Caco-2 (cell line): ENCODE data around the gene ARL8B. TPM values are rescaled to one million over a fixed set of nuclear protein-coding genes. Genes with fewer than 3 reads are reported as not detected.
A peak's percentile ranks its signal among the peaks of the same experiment; 100 is the strongest.

ENCODE experiments used
- BruUV-seq: library from RNA; stranded (reverse); fragments of 400-500 nt; replicated peaks from 2 replicates; lab custom pipeline; 2021; lab: Mats Ljungman, UMichigan
- CTCF ChIA-PET: fragments of 300-600 bp; sonication (Branson Sonifier 250); formaldehyde crosslinking; loops from one replicate; lab custom pipeline; 2022; ENCODE audit warnings: antibody characterized with exemption; lab: Charles Lee
- POLR2A ChIA-PET: fragments of 300-600 bp; sonication (Branson Sonifier 250); formaldehyde crosslinking; loops from one replicate; lab custom pipeline; 2022; ENCODE audit warnings: antibody characterized with exemption; lab: Charles Lee
- DNase-seq, 2 experiments: peaks; one replicate each; pipeline versions ENCODE4 v3.0.0 to v3.0.0-alpha.2; 2020 to 2022
- H3K27me3 ChIP-seq: replicated peaks from 2 replicates; pipeline ENCODE4 v1.6.0; 2011; ENCODE audit warnings: low read length; ENCODE audit not compliant: control insufficient read depth, insufficient read depth
- H3K36me3 ChIP-seq: 2 replicates; pipeline ENCODE4 v1.5.1; 2011; ENCODE audit warnings: low read length; ENCODE audit not compliant: control insufficient read depth, insufficient read depth
- H3K4me1 ChIP-seq: fragments of 250-450 bp; sonication (Bioruptor Pico); 2 replicates; pipeline ENCODE4 v1.5.1; 2020; ENCODE audit warnings: mild to moderate bottlenecking
- H3K4me3 ChIP-seq: 2 replicates; pipeline ENCODE4 v1.5.1; 2011; ENCODE audit warnings: low read depth, mild to moderate bottlenecking, control low read depth, low read length
- H3K9me3 ChIP-seq: fragments of 250-450 bp; sonication (Bioruptor Pico); 2 replicates; pipeline ENCODE4 v1.5.1; 2020; ENCODE audit warnings: mild to moderate bottlenecking, moderate library complexity
- H3K27ac Mint-ChIP-seq: one replicate; pipeline ENCODE4 v1.8.0; 2022; ENCODE audit warnings: mixed read lengths; ENCODE audit not compliant: unreplicated experiment
- H3K27me3 Mint-ChIP-seq: one replicate; pipeline ENCODE4 v1.8.0; 2022; ENCODE audit warnings: mixed read lengths; ENCODE audit not compliant: insufficient read depth, unreplicated experiment
- H3K36me3 Mint-ChIP-seq: one replicate; pipeline ENCODE4 v1.8.0; 2022; ENCODE audit warnings: mild to moderate bottlenecking, mixed read lengths; ENCODE audit not compliant: insufficient read depth, unreplicated experiment
- H3K4me1 Mint-ChIP-seq: one replicate; pipeline ENCODE4 v1.8.0; 2022; ENCODE audit warnings: low read depth, mixed read lengths; ENCODE audit not compliant: unreplicated experiment
- H3K4me3 Mint-ChIP-seq: one replicate; pipeline ENCODE4 v1.8.0; 2022; ENCODE audit warnings: mild to moderate bottlenecking, moderate library complexity, mixed read lengths; ENCODE audit not compliant: unreplicated experiment
- H3K9me3 Mint-ChIP-seq: one replicate; pipeline ENCODE4 v1.8.0; 2022; ENCODE audit warnings: mixed read lengths; ENCODE audit not compliant: unreplicated experiment
- intact Hi-C: fragments of 100-400 bp; cut with micrococcal nuclease; formaldehyde crosslinking; loops from one replicate; pipeline ENCODE4 v1.10.0; 2022; ENCODE audit not compliant: unreplicated experiment
- total RNA-seq: library from RNA; stranded (reverse); gene quantifications from 2 replicates; pipeline ENCODE4 v1.2.3, GENCODE V29; 2022
- TF ChIP-seq, protein P1 (sequence below), 2 experiments: fragments of 200-600 bp in 1 of 2; IDR thresholded peaks; 1 replicate in 1 of 2; 2 replicates in 1 of 2; pipeline versions ENCODE4 v1.5.1 to v1.8.0; 2011 to 2022; ENCODE audit warnings: antibody characterized with exemption in 1 of 2, control low read depth in 1 of 2, inconsistent platforms in 1 of 2, low read depth in 1 of 2, low read length in 1 of 2, mild to moderate bottlenecking in 1 of 2, moderate library complexity in 1 of 2; ENCODE audit not compliant: insufficient read depth in 1 of 2, severe bottlenecking in 1 of 2, unreplicated experiment in 1 of 2

ARL8B gene
- total RNA-seq, 1 experiment from 2014 or later: 65.0 TPM

DNA sequence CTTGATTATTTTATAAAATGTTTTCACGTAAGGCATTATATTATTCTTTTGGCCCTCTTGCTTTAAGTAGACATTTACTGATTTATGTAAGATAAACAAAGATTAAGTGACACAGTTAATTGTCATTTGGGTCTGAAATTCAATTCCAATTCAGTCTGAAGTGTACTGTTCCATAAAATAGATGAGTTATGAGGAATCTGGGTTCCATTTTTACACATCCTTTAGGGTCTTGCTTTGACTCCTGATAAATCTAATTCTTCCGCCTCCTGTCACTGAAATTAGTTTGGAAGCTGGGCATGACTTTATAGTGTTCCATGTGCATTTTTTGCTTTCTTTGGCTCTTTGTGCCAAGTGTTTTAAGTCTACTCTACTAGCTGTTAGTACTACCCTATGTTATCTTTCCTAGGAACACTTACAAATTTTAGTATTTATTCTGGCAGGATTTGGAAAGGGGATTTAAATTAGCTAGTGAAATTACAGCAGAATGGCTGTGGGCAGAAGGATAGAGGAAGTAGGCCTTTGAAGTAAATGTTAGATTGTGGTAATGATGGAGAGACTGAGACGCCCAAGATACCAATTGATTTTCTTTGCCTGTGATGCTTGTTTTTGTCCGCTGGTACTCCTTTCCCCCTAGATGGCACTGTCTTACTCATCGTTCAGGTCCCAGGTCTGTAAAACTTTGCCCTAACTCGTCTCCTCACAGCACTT lies 14.3 kb downstream of the ARL8B start:
- Mint-ChIP-seq H3K27me3 (no peaks in the 10 kb centered on the region), H3K4me1 (peaks cover 18% of the 10 kb centered on the region), H3K9me3 (no peaks in the 10 kb centered on the region), H3K27ac (no peak overlapping the region), H3K4me3 (no peak overlapping the region), H3K36me3 (peaks cover 12% of the 10 kb centered on the region)
- H3K9me3 ChIP-seq: no peaks in the 10 kb centered on the region
- BruUV-seq: no TSS peak
- H3K36me3 ChIP-seq: no peaks in the 10 kb centered on the region
- ChIA-PET POLR2A (no interaction called here), CTCF (no interaction called here)
- TF ChIP-seq, protein P1, sequence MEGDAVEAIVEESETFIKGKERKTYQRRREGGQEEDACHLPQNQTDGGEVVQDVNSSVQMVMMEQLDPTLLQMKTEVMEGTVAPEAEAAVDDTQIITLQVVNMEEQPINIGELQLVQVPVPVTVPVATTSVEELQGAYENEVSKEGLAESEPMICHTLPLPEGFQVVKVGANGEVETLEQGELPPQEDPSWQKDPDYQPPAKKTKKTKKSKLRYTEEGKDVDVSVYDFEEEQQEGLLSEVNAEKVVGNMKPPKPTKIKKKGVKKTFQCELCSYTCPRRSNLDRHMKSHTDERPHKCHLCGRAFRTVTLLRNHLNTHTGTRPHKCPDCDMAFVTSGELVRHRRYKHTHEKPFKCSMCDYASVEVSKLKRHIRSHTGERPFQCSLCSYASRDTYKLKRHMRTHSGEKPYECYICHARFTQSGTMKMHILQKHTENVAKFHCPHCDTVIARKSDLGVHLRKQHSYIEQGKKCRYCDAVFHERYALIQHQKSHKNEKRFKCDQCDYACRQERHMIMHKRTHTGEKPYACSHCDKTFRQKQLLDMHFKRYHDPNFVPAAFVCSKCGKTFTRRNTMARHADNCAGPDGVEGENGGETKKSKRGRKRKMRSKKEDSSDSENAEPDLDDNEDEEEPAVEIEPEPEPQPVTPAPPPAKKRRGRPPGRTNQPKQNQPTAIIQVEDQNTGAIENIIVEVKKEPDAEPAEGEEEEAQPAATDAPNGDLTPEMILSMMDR (IDR thresholded peaks at IDR 0.05; ENCODE audit: insufficient read depth in 1 of 2, low read depth in 1 of 2, low read length in 1 of 2, severe bottlenecking in 1 of 2, unreplicated experiment in 1 of 2): peak; percentile 18 to 62
- no peak overlapping the region for H3K4me3 ChIP-seq
- peak in 1 of 2 experiments; percentile 37 for DNase-seq
- intact Hi-C loops: loop anchor here (5.0 kb wide), 1 partner anchor 166 kb away; no protein-coding TSS in a partner anchor
- no peaks in the 10 kb centered on the region for H3K27me3 ChIP-seq
- peaks cover 19% of the 10 kb centered on the region for H3K4me1 ChIP-seq

DNA sequence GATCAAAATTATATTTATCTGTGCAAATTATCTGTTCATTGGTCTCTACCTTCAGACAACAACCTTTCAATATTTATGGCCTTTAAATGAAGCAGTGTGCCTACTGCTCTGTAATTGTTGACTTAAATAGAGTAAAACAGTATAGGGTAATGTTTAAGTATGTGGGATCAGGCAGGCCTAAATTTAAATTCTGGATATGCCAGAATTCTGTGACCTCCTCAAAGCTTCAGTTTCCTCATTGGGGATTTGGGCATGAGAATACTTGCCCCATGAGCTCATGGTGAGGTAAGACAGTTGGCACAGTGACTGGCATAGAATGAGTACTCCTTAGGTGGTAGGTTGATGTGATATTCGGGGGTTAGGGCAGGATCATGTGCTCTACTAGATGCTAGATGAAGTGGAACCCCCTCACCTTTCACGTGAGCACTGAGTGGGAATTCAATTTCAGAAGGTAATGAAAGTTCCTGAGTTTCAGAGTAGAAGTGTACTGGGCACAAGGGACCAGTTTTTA lies 14.9 kb downstream of the ARL8B start:
- no TSS peak for BruUV-seq
- H3K4me1 ChIP-seq: peaks cover 19% of the 10 kb centered on the region
- no peaks in the 10 kb centered on the region for H3K36me3 ChIP-seq
- Mint-ChIP-seq H3K27me3 (no peaks in the 10 kb centered on the region), H3K4me1 (peaks cover 18% of the 10 kb centered on the region), H3K27ac (peak overlapping the region; percentile 42), H3K9me3 (no peaks in the 10 kb centered on the region), H3K36me3 (peaks cover 12% of the 10 kb centered on the region), H3K4me3 (no peak overlapping the region)
- DNase-seq: no peak
- no peaks in the 10 kb centered on the region for H3K9me3 ChIP-seq
- CTCF ChIA-PET: no interaction called here
- TF ChIP-seq, protein P1 (IDR thresholded peaks at IDR 0.05; ENCODE audit: insufficient read depth in 1 of 2, low read depth in 1 of 2, low read length in 1 of 2, severe bottlenecking in 1 of 2, unreplicated experiment in 1 of 2): no peak
- H3K27me3 ChIP-seq: no peaks in the 10 kb centered on the region
- POLR2A ChIA-PET: no interaction called here
- intact Hi-C loops: loop anchor here (5.0 kb wide), 1 partner anchor 165 kb away; no protein-coding TSS in a partner anchor
- no peak overlapping the region for H3K4me3 ChIP-seq

DNA sequence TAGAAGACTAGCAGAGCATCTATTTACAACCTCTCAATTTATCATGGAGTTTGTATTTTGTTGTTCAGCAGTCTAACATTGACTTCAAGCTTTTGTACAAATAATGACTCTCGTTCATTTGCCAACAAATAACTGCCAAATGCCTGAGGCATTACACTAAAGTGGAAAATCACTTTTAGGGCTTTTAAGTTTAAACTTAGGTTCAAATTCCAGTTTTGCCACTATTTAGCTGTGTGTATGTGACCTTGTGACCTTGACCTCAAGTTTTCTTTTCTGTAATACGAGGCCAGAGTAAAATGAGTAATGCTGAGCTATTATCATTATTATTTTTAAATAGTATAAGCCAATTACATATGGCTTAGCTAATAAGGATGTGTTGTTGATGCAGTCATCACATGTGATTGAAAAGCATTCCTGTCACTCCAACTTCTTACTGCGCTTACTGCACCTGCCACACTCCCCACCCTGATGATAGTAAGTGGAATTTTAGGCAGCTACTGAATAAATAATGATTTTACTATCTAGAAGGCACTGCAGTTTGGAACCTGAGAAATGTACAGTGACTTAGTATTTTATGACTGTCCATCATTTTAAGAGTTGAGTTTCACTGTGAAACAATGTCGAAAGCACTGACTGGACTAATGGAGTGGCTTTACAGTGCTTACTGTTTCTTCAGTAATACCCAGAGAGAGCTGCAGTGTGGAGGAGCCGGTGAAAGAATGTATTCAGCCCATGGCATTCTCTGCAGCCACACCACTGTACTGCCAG lies 16.3 kb downstream of the ARL8B start:
- Mint-ChIP-seq H3K4me1 (peaks cover 13% of the 10 kb centered on the region), H3K9me3 (no peaks in the 10 kb centered on the region), H3K36me3 (peaks cover 17% of the 10 kb centered on the region), H3K4me3 (peak overlapping the region; percentile 27), H3K27me3 (no peaks in the 10 kb centered on the region), H3K27ac (peak overlapping the region; percentile 73)
- CTCF ChIA-PET: interaction anchor here (1.1 to 1.3 kb wide), 2 partner anchors 15 to 54 kb away, joined by 3 to 5 read pairs; no protein-coding TSS in a partner anchor
- intact Hi-C loops: loop anchor here (1.0 to 5.0 kb wide), 3 partner anchors 16 to 164 kb away; partner anchors contain the start of genes ARL8B and EDEM1
- TF ChIP-seq, protein P1 (IDR thresholded peaks at IDR 0.05; ENCODE audit: insufficient read depth in 1 of 2, low read depth in 1 of 2, low read length in 1 of 2, severe bottlenecking in 1 of 2, unreplicated experiment in 1 of 2): no peak
- DNase-seq: peak; percentile 43 to 51
- Histone ChIP-seq H3K36me3 (no peaks in the 10 kb centered on the region), H3K9me3 (no peaks in the 10 kb centered on the region), H3K4me1 (peaks cover 21% of the 10 kb centered on the region), H3K27me3 (no peaks in the 10 kb centered on the region), H3K4me3 (no peak overlapping the region)
- no TSS peak for BruUV-seq
- POLR2A ChIA-PET: interaction anchor here (1.2 kb wide), 1 partner anchor 15 kb away, joined by 5 read pairs; no protein-coding TSS in a partner anchor
